Hematopoietic multipotent progenitor cell treated with erythropoietin and hydrocortisone succinate and interleukin-3 and kit ligand, for 8 days (in vitro differentiated cells): ENCODE measurements around the gene SMAD7.

Experiments used
- DNase-seq: peaks from one replicate; pipeline ENCODE4 v3.0.0-alpha.2; 2015

The SMAD7 gene

DNA sequence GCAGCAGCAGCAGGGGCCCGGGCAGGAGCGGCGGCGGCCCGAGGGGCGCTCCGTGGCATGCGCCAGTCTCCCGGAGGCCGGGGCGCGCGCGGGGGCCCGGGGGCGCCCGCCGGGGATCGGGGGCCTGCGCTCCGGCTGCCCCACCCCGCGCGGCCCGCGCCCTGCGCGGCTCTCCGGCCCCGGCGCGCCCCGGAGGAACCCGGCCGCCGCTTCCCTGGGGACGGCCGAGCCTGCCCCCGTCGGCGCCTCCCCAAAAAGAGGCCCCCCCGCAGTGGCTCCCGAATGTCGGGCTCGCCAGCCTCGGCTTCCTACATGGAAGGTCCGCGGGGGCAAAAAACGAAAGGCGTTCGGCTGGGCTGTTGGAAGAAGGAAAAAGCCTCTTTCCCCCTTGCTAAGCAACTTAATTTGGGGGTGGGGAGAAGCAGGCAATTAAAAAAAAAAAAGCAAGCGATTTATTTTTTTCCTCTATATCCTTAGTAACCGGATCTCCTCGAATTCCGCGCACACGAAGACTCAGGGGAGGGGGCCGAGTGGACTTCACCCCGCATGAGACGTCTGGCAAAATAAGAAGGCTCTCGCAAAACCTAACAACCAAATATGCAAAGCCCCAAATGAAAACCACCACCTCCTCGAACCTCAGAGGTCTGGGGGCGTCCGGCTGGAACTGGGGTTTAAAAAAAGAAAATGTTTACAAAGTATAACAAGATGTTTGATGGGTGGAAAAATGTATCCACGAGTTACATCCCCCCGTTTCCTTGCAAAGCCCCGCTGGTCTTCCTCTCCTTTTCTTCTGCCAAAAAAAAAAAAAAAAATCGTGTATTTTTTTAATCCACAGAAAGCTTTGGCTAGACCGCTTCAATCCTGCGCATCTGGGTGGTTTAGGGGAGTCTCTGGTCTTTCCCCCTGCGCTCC is at the start of gene SMAD7:
Gene SMAD7, minus strand, starts transcription at position 430 of the 912 bp plus-strand sequence. CDS start 541 bp downstream, outside the sequence.
- DNase-seq: no peak

DNA sequence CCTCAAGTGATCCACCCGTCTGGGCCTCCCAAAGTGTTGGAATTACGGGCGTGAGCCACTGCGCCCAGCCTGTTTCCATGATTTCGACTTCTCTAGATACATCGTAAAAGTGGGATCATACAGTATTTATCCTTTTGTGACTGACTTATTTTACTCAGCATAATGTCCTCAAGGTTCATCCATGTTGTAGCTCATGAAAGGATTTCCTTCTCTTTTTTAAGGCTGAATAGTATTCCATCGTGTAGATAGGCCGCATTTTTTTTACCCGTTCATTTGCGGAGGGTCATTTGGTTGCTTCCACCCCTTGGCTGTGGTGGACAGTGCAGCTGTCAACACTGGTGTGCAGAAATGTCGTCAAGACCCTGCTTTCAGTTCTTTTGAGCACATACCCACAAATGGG is 48.8 kb upstream of the SMAD7 start:
- DNase-seq: no peak

DNA sequence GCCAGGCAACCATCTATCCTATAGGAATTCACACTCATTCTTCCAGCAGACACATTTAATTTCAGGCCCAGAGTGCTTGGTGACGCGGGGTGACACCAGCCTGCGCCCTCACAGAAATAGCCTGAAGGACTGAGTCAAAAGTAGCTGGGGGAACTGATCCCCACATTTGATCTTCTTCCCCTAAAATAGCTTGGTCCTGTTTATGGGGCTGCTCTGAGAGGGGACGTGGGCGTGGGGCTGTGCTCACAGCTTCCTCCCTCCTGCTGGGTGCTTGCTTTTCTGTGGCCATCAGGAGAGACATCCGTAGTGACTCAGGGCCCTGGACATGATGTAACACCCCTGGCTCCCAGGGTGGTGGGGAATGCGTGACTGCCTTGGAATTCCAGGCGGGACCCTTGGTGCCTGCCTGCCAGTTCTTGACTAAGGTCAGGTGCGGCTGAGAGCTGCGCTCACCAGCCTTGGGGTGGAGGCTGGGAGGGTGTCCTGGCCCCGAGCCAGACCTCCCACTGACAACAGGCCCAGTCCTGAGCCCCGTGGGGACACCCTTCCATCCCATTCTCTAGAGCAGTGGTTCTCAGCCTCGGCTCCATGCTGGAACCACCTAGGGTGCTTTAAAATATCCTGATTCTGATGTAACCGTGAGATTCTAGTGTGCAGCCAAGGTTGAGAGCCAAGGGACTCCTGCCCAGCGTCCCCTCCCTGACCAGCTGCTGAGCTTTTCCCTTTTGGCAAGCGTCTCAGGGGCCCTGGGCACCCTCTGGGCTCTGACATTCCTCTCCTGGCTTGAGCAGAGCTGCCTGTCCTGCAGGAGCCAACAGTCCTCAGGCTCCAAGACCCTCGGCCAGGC is 47.4 kb upstream of the SMAD7 start:
- DNase-seq: no peak

GRCh38 chr18:48997681-48997984 is 46.9 kb upstream of the SMAD7 start:
- no peak for DNase-seq

DNA sequence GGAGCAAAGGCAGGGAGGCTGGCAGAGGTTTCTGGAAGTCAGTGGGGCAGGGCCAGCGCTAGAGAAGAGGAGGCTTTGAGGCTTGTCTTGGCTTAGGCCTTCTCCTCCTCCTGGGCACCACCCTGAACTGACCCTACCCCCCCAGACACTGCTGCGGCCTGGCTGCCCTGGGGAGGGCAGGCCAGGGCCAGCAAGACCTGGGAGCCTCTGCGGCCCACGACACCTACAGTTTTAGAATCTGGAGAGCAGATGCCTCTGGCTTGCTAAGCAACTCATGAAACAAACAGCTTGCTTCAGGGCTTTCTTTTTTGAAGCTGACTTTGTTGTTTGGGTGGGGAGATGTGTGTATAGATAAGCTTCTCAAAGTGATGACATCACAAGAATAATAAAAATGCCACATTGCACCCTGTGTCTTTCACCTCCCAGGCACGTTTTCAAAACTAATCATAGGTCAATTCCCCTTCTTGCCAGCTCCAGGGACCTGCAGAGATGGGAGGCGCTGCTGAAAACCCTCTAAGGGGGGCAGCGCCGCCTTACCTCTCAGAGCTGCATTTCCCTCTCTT is 46.2 kb upstream of the SMAD7 start:
- no peak for DNase-seq

DNA sequence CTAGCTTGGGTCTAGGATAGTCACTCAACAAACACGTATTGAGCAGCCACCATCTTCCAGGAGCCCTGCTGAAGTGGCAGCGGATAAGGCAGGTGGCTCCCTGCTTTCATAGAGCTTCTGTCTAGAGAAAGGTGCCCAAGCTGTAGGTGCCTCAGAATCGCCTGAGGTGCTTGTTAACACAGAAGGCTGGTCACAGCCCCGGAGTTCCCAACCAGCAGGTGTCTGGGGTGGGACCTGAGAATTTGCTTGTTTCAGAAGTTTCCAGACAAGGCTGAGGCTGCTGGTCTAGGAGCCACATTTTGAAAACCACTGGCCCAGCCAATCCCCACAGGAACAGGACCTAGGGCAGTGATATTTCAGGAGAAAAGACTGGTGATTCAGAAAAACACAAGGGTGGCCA is 45.3 kb upstream of the SMAD7 start:
- DNase-seq: no peak

- DNase-seq: no peak
Measured at GRCh38 chr18:48994926-48995835, 44.4 kb upstream of the SMAD7 start.

- DNase-seq: no peak
Measured at GRCh38 chr18:48994044-48994651, 43.4 kb upstream of the SMAD7 start.

- DNase-seq: no peak
Measured at GRCh38 chr18:48993586-48993985, 42.8 kb upstream of the SMAD7 start.

DNA sequence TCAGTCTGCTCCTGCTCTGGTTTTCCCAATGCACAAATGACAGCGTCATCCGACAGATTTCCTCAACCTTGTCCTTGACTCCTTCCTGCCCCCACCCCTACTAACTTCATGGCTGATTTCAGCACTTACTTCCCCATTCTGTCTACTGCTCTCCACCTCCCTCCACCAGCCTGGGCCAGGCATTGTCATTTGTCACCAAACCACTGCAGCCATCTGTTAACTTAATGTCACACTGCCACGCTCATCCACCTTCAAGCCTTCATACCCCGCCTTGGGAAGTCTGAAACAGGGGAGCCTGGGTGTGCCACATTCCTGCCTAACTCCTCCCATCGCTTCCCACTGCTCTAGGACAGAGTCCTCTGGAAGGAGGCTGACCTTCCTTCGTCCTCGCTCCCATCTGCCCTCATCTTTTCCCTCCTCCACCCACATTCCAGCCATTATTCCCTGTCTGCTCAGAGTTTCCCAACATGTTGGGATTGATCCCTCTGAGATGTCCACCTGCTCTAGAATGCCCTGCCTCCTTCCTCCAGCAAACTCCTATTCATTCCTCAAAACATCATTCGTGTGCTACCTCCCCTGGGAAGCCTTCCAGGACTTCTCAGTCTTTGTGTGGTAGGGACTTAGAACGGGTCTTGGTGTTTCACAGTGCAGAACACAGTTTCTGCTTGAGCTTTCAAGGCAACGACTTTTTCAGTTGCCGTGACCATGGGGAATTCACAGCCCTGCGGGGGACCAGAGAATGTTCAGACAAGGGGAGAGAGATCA is 42.2 kb upstream of the SMAD7 start:
- no peak for DNase-seq

- DNase-seq: no peak
Measured at GRCh38 chr18:48992133-48992532, 41.4 kb upstream of the SMAD7 start.

GRCh38 chr18:48991676-48992075 is 40.9 kb upstream of the SMAD7 start:
- no peak for DNase-seq

- no peak for DNase-seq
Measured at GRCh38 chr18:48991319-48991660, 40.5 kb upstream of the SMAD7 start.

DNA sequence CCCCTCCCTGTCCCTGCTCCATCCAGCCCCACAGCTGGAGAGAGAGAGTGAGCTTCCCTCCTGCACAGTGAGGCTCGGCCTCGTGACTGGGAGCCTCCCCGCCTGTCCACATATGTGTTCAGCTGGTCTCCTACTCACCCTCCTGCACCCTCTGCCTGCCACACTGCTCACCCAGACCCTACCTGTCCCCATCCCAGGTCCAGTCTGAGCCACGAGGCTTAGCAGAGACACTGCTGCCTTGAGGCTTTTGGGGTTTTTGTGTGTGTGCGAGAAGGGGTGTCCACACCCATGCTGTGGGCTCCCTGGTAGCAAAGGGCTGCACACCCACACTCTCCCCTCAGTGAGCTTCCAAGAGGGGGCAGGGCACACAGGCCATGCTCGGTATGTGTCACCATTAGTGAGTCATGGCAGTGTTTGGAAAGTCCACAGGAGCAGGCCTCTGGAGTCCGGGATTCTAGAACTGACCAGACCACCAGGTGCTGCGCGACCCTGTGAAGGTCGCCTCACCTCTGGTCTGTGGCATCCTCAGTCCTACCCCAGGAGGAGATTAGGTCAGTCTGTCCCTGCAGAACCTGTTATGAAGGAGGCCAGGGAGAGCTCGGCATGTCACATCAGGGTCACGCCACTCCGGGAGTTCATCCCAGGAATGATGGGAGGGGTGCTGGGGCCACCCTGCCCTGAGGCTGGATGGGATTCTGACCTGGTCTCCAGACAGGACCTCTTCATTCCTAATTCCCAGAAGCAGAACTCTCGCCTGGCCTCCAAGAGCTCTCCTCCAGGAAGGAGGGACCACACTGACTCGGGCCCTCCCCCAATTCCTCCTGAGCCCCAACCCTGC is 39.9 kb upstream of the SMAD7 start:
- DNase-seq: no peak

- no peak for DNase-seq
Measured at GRCh38 chr18:48989304-48990303, 38.8 kb upstream of the SMAD7 start.

DNA sequence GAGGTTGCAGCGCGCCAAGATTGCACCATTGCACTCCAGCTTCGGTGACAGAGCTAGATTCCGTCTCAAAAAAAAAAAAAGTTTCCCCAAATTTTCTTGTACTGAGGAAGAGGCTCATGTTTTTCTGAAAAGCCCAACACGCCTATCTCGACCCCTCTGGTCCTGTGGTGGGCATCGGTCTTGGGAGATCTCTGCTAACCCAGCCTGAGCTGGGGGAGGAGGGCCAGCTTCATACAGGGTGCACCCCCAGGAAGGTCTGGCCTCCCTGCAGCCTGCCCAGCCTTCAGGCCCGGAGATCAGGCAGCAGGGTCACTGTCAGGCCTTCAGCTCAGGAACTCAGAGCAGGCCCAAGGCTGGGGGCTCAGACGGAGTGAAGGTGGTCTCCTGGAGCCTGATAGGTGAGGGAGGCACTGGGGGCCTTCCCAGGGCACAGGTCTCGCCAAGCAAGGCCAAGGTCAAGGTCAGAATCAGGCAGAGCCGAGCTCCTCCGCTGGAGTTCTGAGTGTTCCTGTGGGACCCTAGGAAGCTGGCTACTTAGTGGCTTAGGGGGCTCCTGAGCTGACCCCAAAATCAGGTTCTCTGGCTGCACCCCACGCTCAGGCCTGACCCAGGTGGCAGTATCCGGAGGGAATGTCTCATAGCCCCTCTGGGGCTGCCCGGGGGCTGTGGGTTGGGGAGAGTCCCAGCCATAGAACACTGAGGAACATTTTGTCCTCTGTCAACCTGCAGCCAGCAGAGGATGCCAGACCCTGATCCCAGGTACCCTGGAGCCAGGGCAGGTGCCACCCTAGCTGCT is 37.9 kb upstream of the SMAD7 start:
- no peak for DNase-seq

DNA sequence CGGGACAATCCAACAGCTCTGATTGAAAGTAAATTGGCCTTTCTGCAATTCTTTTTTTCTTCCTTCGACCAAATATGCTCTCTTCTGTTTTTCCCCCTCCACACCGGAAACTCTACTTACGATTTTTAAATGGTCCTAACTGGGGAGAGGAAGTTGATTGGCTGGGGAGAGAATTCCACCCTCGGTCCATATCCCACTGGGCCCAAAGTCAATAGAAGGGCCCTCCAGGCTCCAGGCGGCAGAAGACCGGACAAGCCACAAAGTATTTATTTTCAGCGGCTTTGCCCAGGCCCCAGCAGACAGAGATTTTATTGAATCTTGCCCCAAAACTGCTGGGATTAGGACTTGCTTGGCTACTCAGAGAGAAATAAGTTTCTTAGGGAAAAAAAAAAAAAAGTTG is 37.1 kb upstream of the SMAD7 start:
- DNase-seq: no peak
